Fibroblast of skin of right biceps (primary cell): ENCODE measurements around the gene SVIL.
"Not testable (repeated sequence)": the region's sequence is repeated elsewhere in the genome, so short reads cannot be mapped to it uniquely, and the experiment has no call there.

ENCODE experiments used
- DNase-seq: peaks from one replicate; pipeline ENCODE4 v3.0.0-alpha.2; 2013

SVIL gene

DNA sequence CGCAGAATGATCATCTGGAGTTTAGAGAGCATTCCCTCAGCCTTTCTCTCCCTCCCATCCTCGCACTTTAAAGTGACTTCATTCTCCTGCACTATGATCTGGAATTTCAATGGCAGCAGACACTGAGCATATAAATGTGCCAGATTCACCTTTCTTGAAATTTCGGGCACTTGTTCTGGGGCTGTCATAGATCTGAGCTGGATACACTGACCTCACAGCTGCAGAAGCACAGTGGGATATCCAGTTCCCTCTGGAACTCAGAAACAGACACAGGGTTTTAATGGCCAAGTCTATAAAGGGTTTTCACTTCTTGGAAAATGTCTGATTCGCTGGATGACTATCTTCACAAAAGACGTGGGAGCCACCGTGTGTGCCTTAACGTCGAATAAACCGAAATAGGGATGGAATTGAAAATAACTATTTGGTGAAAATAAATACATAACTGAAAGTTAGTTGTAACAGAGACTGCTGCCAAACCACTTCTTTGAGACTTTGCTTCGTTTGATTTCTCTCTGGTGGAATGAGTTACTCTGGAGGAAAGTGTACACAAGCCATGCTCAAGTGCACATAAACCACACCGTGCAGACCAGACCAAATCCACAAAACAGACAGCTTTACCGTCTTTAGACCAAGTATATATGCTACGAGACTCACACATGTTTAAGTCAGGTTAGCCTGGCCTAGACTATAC lies 126.1 kb downstream of the SVIL start:
- no peak for DNase-seq

DNA sequence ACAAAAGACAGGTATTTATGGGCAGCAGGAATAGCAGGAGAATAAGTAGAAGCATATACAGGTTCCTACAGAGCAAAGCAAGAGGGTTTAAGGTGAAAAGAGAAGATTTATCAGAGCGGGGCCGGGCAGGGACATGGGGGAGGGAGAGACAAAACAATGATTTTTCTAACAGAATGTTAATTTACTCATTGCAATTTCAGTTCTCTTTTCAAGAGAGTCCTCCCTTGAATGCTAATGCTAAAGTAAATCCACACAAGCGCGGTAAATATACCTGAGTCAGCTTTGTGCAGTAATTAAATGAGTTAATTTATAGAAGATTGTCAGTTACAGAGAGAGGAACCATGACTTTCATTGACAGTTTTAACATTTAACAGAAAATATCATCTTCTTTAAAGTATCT lies 127.0 kb downstream of the SVIL start:
- not testable (repeated sequence) for DNase-seq

DNA sequence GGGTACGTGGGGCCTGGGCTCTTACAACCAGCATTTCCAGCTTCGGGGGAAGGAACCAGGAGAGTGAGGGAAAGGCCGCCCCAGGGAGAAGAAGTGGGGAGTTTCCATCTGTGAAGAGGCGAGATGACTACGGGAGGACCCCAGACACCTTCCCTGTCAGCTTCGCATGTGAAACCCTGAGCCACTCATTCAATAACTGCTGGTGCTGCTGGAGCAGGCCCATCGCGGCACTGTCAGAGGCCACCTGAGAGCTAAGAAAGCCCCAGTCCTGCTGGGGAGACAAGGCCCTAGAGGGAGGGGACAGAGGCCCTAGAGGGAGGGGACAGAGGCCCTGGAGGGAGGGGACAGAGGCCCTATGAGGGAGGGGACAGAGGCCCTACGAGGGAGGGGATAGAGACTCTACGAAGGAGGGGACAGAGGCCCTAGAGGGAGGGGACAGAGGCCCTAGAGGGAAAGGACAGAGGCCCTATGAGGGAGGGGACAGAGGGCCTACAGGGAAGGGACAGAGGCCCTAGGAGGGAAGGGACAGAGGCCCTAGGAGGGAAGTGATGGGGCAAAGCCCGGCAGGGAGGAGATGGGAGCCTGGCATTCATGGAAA lies 128.3 kb downstream of the SVIL start:
- not testable (repeated sequence) for DNase-seq

- no peak for DNase-seq
These were observed 132.4 kb downstream of the SVIL start for GRCh38 chr10:29502351-29502750.

GRCh38 chr10:29501692-29502091 lies 133.1 kb downstream of the SVIL start:
- DNase-seq, result peak; percentile 90

- no peak for DNase-seq
These were observed 134.7 kb downstream of the SVIL start for GRCh38 chr10:29499993-29500537.

GRCh38 chr10:29496341-29497162 lies 138.2 kb downstream of the SVIL start:
- DNase-seq, result peak; percentile 63

DNA sequence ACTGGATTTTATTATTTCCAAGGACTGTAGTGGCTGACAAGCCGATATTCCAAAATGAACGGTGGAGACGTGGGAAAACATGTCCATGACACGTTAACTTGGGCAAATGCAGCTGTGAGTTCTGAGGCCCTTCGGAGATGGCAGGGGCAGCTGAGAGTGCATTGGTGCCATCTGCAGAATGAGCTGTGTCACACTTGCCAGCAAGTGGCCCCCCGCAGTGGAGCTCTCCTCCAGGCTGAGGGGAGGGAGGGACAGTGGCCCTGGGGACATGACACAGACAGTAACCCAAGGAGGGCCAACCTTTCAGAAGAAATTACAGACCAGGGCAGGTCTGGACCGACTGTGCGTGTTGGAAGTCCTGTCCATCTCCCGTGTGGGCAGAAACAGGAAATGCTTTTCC lies 139.4 kb downstream of the SVIL start:
- DNase-seq, result no peak

GRCh38 chr10:29493697-29494096 lies 141.1 kb downstream of the SVIL start:
- no peak for DNase-seq

- no peak for DNase-seq
These were observed 142.0 kb downstream of the SVIL start for GRCh38 chr10:29492774-29493173.

DNA sequence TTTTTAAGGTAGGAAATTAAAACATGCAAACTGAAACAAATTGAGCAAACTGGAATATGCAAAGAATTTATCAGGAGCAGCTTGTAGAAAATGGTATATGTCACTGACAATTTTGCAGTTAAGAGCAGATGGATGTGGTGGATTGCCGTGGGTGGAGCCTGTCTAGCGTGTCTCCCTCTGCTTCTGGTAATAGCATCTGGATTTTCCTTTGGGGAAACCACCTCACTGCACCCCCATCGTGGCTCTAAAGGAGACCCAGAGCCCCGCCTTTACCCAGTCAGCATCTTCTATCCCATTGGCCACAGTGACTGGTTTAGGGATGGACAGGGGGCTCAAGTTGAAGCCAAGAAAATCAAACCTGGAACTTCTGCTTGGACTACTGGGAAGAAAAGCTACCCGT lies 142.9 kb downstream of the SVIL start:
- no peak for DNase-seq

DNA sequence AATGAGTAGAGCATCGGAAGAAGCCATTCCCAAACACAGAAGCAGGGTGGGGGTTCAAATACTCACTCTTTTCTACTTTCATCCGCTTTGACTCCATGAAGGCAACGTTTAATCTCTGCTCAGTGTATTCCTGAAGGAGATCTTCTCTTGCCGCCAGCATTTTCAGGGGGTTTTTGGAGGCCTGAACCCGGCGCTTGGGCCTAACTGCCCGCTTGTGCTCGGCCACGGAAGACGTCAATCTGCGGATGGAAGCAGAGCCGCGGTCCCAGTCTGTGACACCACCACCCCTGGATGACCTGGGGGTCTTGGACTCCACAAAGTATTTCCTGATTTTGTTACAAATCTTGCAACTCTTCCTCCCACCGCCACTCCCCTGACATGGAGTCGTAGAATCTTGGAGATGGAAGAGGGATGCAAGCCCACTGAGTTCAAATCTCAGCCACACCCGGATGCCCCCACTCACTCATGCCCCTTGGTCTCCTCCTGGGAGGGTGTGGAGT lies 143.9 kb downstream of the SVIL start:
- not testable (repeated sequence) for DNase-seq

DNA sequence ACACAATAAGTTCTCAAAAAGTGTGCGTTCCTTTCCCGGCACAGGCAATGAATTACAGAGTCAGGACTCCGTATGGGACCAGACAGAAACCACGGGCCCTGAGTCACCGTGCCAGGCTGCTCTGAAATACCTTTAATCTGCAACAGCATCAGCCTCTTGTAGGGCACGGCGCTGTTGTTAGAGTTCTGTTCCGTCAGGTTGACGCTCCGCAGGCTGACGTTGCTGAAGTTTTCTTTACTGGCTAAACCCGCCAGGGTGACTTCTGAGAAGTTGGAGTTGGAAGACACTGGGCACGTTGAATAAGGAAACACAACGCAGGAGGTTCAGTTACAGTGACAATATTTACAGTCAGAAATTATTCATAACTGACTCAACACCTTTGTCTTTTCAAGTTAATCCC lies 146.3 kb downstream of the SVIL start:
- not testable (repeated sequence) for DNase-seq

GRCh38 chr10:29487884-29488266 lies 146.9 kb downstream of the SVIL start:
- not testable (repeated sequence) for DNase-seq

DNA sequence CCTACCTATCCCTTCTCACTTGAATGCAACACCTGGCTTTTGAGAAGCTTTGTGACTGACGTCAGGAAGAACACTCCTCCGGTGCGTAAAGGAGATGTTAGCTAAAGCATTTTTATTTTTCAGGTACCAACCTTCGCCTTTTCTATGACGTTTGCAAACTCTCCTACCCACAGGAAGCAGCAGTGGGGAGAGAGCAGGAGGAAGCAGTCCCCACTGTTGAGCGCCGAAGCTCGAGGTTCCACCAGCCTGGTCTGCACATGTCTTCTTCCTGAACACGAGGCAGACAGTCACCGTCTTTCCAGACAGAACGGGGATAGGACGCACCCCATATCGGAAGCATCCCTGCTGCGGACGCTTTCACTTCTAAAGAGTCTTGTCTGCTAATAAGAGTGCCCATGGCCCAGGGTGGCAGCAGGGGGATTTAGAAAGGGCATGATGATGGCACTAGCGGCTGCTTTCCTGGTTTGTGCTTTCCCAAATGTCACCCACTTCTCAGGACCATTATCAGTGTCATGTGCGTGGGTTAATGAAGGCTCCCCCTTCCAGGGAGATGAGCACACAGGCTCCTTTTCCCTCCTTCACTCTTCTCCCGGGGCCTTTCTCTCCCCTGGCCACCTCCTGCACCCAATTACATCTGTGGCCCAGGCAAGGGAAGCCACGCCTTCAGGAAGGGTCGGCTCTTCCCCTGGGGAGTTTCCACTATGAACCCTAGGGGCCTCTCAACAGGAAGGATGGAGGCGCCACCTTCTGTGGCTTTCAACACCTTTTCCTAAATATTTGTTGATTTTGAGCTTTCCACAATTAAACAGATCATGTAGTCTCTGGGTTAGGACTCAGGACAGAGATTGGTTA lies 147.5 kb downstream of the SVIL start:
- DNase-seq, result not testable (repeated sequence)

- DNase-seq, result no peak
These were observed 148.3 kb downstream of the SVIL start for GRCh38 chr10:29486433-29486832.

GRCh38 chr10:29484677-29485076 lies 150.1 kb downstream of the SVIL start:
- not testable (repeated sequence) for DNase-seq

DNA sequence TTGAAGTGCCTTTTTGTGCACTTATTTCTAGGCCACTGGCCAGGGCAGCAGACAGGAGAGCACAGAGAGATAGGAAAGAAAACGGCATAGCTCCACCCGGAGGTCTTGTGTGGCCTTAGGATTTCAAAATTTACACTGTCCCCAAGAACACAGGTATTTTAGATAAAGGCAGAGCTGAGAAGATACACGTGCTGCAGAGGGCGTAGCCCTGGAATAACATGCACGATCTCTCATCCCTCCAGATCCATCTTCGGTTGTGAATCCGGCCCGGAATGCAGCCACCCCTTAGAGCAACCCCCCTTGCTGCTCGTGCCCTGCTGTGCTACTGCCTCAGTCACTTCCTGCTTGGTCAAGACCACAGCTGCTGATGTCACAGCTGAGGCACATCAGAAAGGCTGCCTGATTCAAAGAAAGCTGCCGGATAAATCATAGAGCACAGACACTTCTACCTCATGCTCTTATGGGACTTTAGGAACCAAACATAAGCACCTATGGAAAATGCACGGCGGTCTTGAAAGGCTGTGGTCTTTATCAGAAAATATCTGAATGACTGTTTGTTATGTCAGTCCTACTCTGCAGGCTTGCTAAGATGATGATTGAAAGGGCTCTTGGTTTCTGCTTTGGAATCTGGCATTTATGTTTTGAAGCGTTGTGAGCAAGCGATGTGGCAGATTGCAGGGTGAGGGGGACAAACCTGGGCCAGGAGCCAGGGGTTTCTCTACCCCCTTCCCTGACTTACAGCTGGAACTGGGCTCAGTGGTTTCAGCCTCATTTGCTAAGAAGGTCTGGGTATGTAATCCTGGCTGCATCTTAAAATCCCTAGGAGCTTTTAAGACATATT lies 152.0 kb downstream of the SVIL start:
- DNase-seq, result peak; percentile 86

GRCh38 chr10:29481906-29482440 lies 152.8 kb downstream of the SVIL start:
- DNase-seq, result no peak

- DNase-seq, result no peak
These were observed 154.5 kb downstream of the SVIL start for GRCh38 chr10:29479981-29480954.
